Choroid plexus epithelial cell (primary cell): Measurements from ENCODE around the gene B3GNT9.

Experiments
- DNase-seq: peaks from one replicate; pipeline ENCODE4 v3.0.0-alpha.2; 2010; ENCODE audit warnings: low read depth
- H3K4me3 ChIP-seq: 2 replicates; pipeline ENCODE4 v1.5.1; 2011; ENCODE audit warnings: low read depth, mild to moderate bottlenecking, control low read depth, low read length, moderate library complexity
- CTCF ChIP-seq: conservative IDR thresholded peaks from 2 replicates; pipeline ENCODE4 v1.5.1; 2011; ENCODE audit warnings: low read depth, mild to moderate bottlenecking, control low read depth, inconsistent platforms, low read length, moderate library complexity

B3GNT9 gene

GRCh38 chr16:67156143-67156844, 5.5 kb upstream of the B3GNT9 start:
- H3K4me3 ChIP-seq = no peak overlapping the region

GRCh38 chr16:67155295-67156142, 4.7 kb upstream of the B3GNT9 start:
- peak; percentile 83 for DNase-seq
- TF ChIP-seq CTCF = peak; percentile 64
- H3K4me3 ChIP-seq = peak overlapping the region; percentile 28

More at GRCh38 chr16:67156143-67156844, 5.5 kb upstream of the B3GNT9 start:
- no peak for DNase-seq
- TF ChIP-seq CTCF = no peak

- TF ChIP-seq CTCF = no peak
- DNase-seq = no peak
- H3K4me3 ChIP-seq = peak overlapping the region; percentile 28
These were observed 3.9 kb upstream of the B3GNT9 start for GRCh38 chr16:67154578-67155294.

GRCh38 chr16:67151431-67152097, 766 bp upstream of the B3GNT9 start:
- TF ChIP-seq CTCF = no peak
- H3K4me3 ChIP-seq = peak overlapping the region; percentile 79
- DNase-seq = no peak

GRCh38 chr16:67150047-67150832, 558 bp downstream of the B3GNT9 start:
- DNase-seq = peak; percentile 84
- no peak for TF ChIP-seq CTCF
- peak overlapping the region; percentile 79 for H3K4me3 ChIP-seq
